OCI-M2 (cell line): ENCODE measurements around the gene PCNX2.
"Not testable (repeated sequence)": the region's sequence is repeated elsewhere in the genome, so short reads cannot be mapped to it uniquely, and the experiment has no call there.

ENCODE experiments used
- DNase-seq: peaks from one replicate; lab custom pipeline; 2025; ENCODE audit not compliant: unreplicated experiment; lab: John Stamatoyannopoulos, UW

PCNX2 gene

GRCh38 chr1:233227930-233228465, 67.5 kb downstream of the PCNX2 start:
- no peak for DNase-seq

DNA sequence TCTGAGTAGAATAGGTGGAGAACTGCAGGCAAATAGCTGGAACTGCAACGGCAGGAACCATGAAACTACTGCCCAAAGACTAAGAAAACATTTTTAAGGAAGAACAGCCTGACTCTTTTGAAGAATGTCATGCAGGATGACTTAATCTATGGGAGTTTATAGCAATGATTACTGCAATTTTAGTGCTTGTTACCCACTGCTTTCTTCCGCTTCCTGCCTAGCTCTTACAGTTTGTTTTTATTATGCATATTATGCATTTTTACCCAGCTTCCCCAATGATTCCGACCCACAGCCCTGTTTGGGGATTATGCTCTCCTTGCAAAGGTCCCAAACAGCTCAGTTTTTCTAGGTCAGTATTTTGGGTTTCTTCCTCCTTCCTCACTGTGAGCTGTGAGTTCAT, 71.2 kb downstream of the PCNX2 start:
- DNase-seq = no peak

GRCh38 chr1:233217832-233218231, 77.7 kb downstream of the PCNX2 start:
- DNase-seq = no peak

- DNase-seq = no peak
These were observed 79.5 kb downstream of the PCNX2 start for GRCh38 chr1:233216009-233216408.

GRCh38 chr1:233215135-233215760, 80.3 kb downstream of the PCNX2 start:
- DNase-seq = no peak

DNA sequence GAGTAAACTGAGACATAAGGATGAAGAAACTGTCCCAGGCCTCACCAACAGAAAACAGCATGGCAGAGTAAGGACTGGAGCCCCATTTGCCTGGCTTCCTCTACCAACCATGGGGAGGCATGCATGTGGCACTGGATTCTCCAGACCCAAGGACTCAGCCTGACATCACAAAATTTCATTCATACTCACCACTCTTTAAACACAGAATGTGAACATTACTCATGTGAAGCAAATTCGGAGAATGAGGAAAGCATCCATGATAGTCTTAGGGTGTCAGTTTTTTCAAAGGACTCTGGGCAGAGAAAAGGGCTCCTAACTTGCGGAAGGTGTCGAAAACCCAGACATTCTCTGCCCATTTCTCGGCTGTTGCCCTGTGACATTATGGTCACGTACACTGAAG, 83.9 kb downstream of the PCNX2 start:
- no peak for DNase-seq

DNA sequence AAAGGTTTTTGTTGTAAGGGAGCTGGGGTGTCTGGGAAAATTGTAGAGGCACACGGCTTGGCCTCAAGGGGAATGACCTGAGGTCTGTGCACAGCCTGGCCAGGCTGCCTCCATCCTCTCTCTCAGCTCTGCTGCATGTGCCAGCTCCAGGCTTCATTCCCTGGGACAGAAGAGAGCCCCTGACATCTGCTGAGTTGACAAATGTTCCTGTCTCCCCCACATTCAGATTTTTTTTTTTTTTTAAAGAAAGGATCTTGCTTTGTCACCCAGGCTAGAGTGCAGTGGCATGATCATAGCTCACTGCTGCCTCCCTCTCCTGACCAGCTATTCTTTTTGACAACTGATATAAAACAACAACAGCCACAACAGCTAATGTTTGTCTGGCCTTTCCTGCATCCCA, 84.4 kb downstream of the PCNX2 start:
- no peak for DNase-seq

DNA sequence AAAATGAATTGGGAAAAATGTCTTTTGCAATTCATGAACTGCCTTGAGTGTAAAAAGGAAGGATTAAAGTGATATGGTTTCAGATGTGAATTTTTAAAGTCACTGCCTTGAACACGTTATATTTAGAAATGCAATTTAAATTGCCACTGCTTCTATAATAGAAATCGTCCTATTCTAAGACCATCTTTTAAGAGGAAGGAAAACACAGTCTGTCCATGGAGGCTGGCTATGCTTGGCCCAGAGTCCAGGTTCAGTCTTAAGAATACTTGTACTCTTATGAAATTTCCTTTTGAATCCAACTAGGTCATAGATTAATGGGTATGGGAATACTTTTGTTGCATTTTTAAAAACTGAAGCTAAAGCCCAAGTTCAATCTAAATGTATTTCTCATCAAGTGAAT, 86.0 kb downstream of the PCNX2 start:
- DNase-seq = no peak

DNA sequence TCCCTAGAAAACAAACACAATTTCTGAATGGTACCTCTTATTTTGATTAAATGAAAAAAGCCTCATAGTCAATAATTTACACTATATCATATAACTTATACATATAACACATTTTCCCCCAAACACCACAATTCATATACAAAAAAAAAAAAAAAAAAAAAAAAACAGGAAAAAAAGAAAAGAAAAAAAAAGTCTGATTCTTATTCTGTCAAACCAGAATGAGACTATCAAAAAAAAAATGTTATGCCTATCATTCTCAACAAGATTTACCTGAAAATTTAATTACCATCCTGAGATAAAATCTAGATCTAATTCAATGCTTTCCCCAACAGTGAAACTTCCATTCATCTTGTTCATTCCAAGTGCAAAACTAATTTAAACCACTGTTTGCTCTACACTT, 86.8 kb downstream of the PCNX2 start:
- no peak for DNase-seq

GRCh38 chr1:233197940-233198339, 97.6 kb downstream of the PCNX2 start:
- DNase-seq = no peak

- no peak for DNase-seq
These were observed 101.8 kb downstream of the PCNX2 start for GRCh38 chr1:233193741-233194140.

DNA sequence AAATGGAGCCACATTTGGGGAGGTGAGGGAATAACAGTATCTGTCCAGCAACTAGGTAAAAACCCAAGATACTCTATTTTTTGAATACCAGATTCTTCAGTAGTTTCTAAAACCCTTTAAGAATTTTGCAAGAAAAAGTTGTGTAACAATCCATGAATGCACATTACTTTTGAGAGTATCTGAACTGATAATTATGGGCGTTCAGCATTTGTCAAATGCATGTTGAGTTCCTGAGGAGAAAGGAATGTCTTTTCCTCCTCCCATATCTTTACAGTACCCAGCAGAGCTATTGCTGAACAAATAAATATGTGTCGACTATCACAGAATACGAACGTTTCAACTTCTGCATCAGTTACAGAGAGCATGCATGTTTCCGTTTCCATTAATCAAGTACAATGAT, 104.5 kb downstream of the PCNX2 start:
- DNase-seq = no peak

- no peak for DNase-seq
These were observed 106.0 kb downstream of the PCNX2 start for GRCh38 chr1:233189526-233189925.

DNA sequence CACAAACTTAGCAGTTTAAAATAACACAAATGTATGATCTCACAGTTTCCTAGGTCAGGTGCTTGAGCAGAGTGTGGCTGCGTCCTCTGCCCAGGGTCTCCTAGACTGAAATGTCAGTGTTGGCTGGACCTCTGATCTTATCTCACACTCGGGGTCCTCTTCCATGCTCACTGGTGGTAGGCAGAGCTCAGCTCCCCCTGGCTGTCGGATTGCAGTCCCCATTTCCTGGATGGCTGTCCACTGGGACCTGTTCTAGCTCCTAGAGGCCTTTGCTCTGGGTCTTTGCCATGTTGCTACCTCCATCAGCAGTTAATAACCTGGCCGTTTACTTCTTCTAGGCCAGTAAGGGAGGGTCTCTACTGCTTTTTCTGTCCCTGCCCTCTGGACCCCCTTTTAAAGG, 107.5 kb downstream of the PCNX2 start:
- no peak for DNase-seq

GRCh38 chr1:233183226-233184020, 112.1 kb downstream of the PCNX2 start:
- DNase-seq = no peak

- no peak for DNase-seq
These were observed 112.9 kb downstream of the PCNX2 start for GRCh38 chr1:233182587-233182986.

- no peak for DNase-seq
These were observed 114.7 kb downstream of the PCNX2 start for GRCh38 chr1:233180641-233181364.

- not testable (repeated sequence) for DNase-seq
These were observed 115.9 kb downstream of the PCNX2 start for GRCh38 chr1:233179638-233180037.

DNA sequence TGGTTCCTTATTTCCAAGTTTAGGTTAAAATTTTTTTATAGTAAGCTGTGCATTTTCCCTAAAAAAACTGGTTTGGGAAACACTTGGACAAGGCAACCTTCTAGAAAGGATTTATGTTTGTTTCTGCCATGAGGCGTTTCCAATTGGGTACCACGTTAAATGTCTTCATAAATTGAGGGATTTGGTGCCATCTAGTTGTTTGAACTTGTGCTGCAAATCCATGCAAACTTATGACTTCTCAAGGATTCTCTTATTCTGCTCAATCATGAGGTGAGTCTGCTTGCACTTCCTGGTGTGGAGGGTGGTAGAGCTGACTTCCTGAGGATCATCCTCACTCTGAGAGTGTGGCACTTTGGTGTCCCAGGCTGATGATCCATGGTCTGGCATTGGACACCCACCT, 123.3 kb downstream of the PCNX2 start:
- no peak for DNase-seq

- no peak for DNase-seq
These were observed 124.8 kb downstream of the PCNX2 start for GRCh38 chr1:233170741-233171140.

DNA sequence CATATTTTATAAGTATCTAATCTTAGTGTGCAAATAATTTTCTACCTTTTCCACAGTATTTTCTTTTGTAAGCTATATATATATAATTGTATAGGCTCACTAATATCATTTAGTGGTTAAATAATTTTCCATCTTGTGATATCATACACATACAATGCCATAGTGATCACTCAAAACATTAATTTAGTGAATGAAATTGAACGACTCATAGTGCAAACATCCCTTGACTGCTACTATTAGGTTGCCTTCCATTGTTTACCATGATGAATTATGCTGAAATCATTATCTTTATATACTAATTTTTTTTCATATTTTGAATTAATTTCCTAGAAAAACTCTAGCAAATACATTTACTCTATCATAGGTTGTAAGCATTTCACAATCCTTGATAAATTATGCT, 127.1 kb downstream of the PCNX2 start:
- DNase-seq = no peak

GRCh38 chr1:233166896-233167295, 128.6 kb downstream of the PCNX2 start:
- DNase-seq = no peak
